Activated naive CD8-positive, alpha-beta T cell treated with anti-CD3 and anti-CD28 coated beads for 36 hours (primary cell): ENCODE data around the gene BCAS4. TPM values are rescaled to one million over a fixed set of nuclear protein-coding genes. Genes with fewer than 3 reads are reported as not detected.
"Not testable (repeated sequence)": the region's sequence is repeated elsewhere in the genome, so short reads cannot be mapped to it uniquely, and the experiment has no call there.

Experiments used
- DNase-seq: peaks from one replicate; pipeline ENCODE4 v3.0.0; 2021
- H3K27ac Mint-ChIP-seq: one replicate; pipeline ENCODE4 v1.8.0; 2022; ENCODE audit warnings: mild to moderate bottlenecking, moderate library complexity, mixed read lengths
- H3K27me3 Mint-ChIP-seq: one replicate; pipeline ENCODE4 v1.8.0; 2022; ENCODE audit warnings: mild to moderate bottlenecking, mixed read lengths
- H3K36me3 Mint-ChIP-seq: one replicate; pipeline ENCODE4 v1.8.0; 2021; ENCODE audit warnings: mild to moderate bottlenecking, mixed read lengths
- H3K4me1 Mint-ChIP-seq: one replicate; pipeline ENCODE4 v1.8.0; 2021; ENCODE audit warnings: mixed read lengths
- H3K4me3 Mint-ChIP-seq: one replicate; pipeline ENCODE4 v1.8.0; 2022; ENCODE audit warnings: mild to moderate bottlenecking, moderate library complexity, mixed read lengths
- H3K9me3 Mint-ChIP-seq: one replicate; pipeline ENCODE4 v1.8.0; 2022; ENCODE audit warnings: mixed read lengths
- total RNA-seq, 2 experiments: library from RNA; stranded (reverse); gene quantifications; one replicate each; pipeline ENCODE4 v1.2.3, GENCODE V29; 2021

Gene BCAS4
- total RNA-seq, 2 experiments from 2014 or later, result 27.1 to 28.9 TPM

GRCh38 chr20:50787181-50787580 is 7.7 kb upstream of the BCAS4 start:
- Mint-ChIP-seq H3K27me3 (peaks cover 4% of the 10 kb centered on the region), H3K36me3 (no peaks in the 10 kb centered on the region), H3K4me3 (no peak overlapping the region), H3K27ac (no peak overlapping the region), H3K9me3 (no peaks in the 10 kb centered on the region), H3K4me1 (peaks cover 7% of the 10 kb centered on the region)
- DNase-seq, result no peak

GRCh38 chr20:50788045-50788991 is 6.5 kb upstream of the BCAS4 start:
- Mint-ChIP-seq H3K4me1 (peaks cover 7% of the 10 kb centered on the region), H3K27ac (no peak overlapping the region), H3K27me3 (peaks cover 4% of the 10 kb centered on the region), H3K9me3 (no peaks in the 10 kb centered on the region), H3K36me3 (no peaks in the 10 kb centered on the region), H3K4me3 (no peak overlapping the region)
- no peak for DNase-seq

- Mint-ChIP-seq H3K36me3 (no peaks in the 10 kb centered on the region), H3K27ac (peak overlapping the region; percentile 70), H3K4me3 (no peak overlapping the region), H3K27me3 (no peaks in the 10 kb centered on the region), H3K4me1 (peaks cover 9% of the 10 kb centered on the region), H3K9me3 (no peaks in the 10 kb centered on the region)
- DNase-seq, result no peak
Observed at GRCh38 chr20:50789968-50790650, 4.8 kb upstream of the BCAS4 start.

- Mint-ChIP-seq H3K27me3 (no peaks in the 10 kb centered on the region), H3K4me1 (peaks cover 11% of the 10 kb centered on the region), H3K27ac (peak overlapping the region; percentile 70), H3K36me3 (no peaks in the 10 kb centered on the region), H3K9me3 (no peaks in the 10 kb centered on the region), H3K4me3 (no peak overlapping the region)
- peak; percentile 84 for DNase-seq
Observed at GRCh38 chr20:50790651-50791277, 4.1 kb upstream of the BCAS4 start.

- no peak overlapping the region for H3K4me3 Mint-ChIP-seq
Observed at GRCh38 chr20:50792708-50793574, 1.9 kb upstream of the BCAS4 start.

GRCh38 chr20:50793575-50794016 is 1.3 kb upstream of the BCAS4 start:
- H3K9me3 Mint-ChIP-seq, H3K36me3 Mint-ChIP-seq, H3K4me3 Mint-ChIP-seq, H3K27me3 Mint-ChIP-seq: not testable (repeated sequence)
- H3K4me1 Mint-ChIP-seq, result peaks cover 17% of the 10 kb centered on the region
- H3K27ac Mint-ChIP-seq, result peak overlapping the region; percentile 56
- DNase-seq, result peak; percentile 51

More at GRCh38 chr20:50792708-50793574, 1.9 kb upstream of the BCAS4 start:
- DNase-seq, result no peak
- Mint-ChIP-seq H3K27ac (no peak overlapping the region), H3K27me3 (no peaks in the 10 kb centered on the region), H3K9me3 (no peaks in the 10 kb centered on the region), H3K36me3 (no peaks in the 10 kb centered on the region), H3K4me1 (peaks cover 17% of the 10 kb centered on the region)

GRCh38 chr20:50794181-50794845 is 548 bp upstream of the BCAS4 start:
- Mint-ChIP-seq H3K27me3 (no peaks in the 10 kb centered on the region), H3K4me3 (peak overlapping the region; percentile 74), H3K27ac (peak overlapping the region; percentile 71), H3K4me1 (peaks cover 23% of the 10 kb centered on the region), H3K9me3 (no peaks in the 10 kb centered on the region), H3K36me3 (no peaks in the 10 kb centered on the region)
- DNase-seq, result no peak

- Mint-ChIP-seq H3K36me3 (peaks cover 3% of the 10 kb centered on the region), H3K27ac (no peak overlapping the region), H3K4me1 (peaks cover 29% of the 10 kb centered on the region), H3K9me3 (no peaks in the 10 kb centered on the region), H3K4me3 (no peak overlapping the region), H3K27me3 (no peaks in the 10 kb centered on the region)
- DNase-seq, result no peak
Observed at GRCh38 chr20:50797142-50797541, 2.3 kb downstream of the BCAS4 start.

- no peaks in the 10 kb centered on the region for H3K9me3 Mint-ChIP-seq
- no peak for DNase-seq
- H3K36me3 Mint-ChIP-seq, result peaks cover 4% of the 10 kb centered on the region
- peaks cover 32% of the 10 kb centered on the region for H3K4me1 Mint-ChIP-seq
- H3K4me3 Mint-ChIP-seq, result no peak overlapping the region
- H3K27ac Mint-ChIP-seq, result no peak overlapping the region
- H3K27me3 Mint-ChIP-seq, result no peaks in the 10 kb centered on the region
Observed at GRCh38 chr20:50798650-50799049, 3.8 kb downstream of the BCAS4 start.

GRCh38 chr20:50799176-50799889 is 4.5 kb downstream of the BCAS4 start:
- Mint-ChIP-seq H3K9me3 (no peaks in the 10 kb centered on the region), H3K4me3 (no peak overlapping the region), H3K27me3 (no peaks in the 10 kb centered on the region), H3K27ac (peak overlapping the region; percentile 71), H3K36me3 (peaks cover 4% of the 10 kb centered on the region), H3K4me1 (peaks cover 31% of the 10 kb centered on the region)
- no peak for DNase-seq

GRCh38 chr20:50799890-50800550 is 5.2 kb downstream of the BCAS4 start:
- peak overlapping the region; percentile 71 for H3K27ac Mint-ChIP-seq
- H3K36me3 Mint-ChIP-seq, result peaks cover 4% of the 10 kb centered on the region
- H3K9me3 Mint-ChIP-seq, result no peaks in the 10 kb centered on the region
- no peaks in the 10 kb centered on the region for H3K27me3 Mint-ChIP-seq
- no peak overlapping the region for H3K4me3 Mint-ChIP-seq
- peaks cover 38% of the 10 kb centered on the region for H3K4me1 Mint-ChIP-seq
- no peak for DNase-seq

- H3K27me3 Mint-ChIP-seq, H3K4me3 Mint-ChIP-seq, H3K36me3 Mint-ChIP-seq, H3K9me3 Mint-ChIP-seq, DNase-seq, H3K27ac Mint-ChIP-seq: not testable (repeated sequence)
- H3K4me1 Mint-ChIP-seq, result peaks cover 44% of the 10 kb centered on the region
Observed at GRCh38 chr20:50800986-50801746, 6.3 kb downstream of the BCAS4 start.
